GM23338 (cell line): Measurements from ENCODE around the gene RUNX1.

ENCODE experiments used
- CTCF ChIP-seq, 2 experiments: fragments of 200-600 bp in 1 of 2; sonication (generic) in 1 of 2; conservative IDR thresholded peaks; 2 replicates each; pipeline versions ENCODE4 v1.5.1 to v1.6.1; 2016 to 2017; ENCODE audit warnings: antibody characterized with exemption in 2 of 2, low read depth in 2 of 2, mild to moderate bottlenecking in 2 of 2, moderate library complexity in 1 of 2
- EZH2 ChIP-seq: fragments of 200-600 bp; sonication (generic); IDR thresholded peaks from one replicate; pipeline ENCODE4 v1.8.0; 2017; ENCODE audit warnings: antibody characterized with exemption, mild to moderate bottlenecking, low read depth; ENCODE audit not compliant: unreplicated experiment
- POLR2AphosphoS5 ChIP-seq: IDR thresholded peaks from 2 replicates; pipeline ENCODE4 v1.6.1; 2016; ENCODE audit warnings: antibody characterized with exemption, low read depth

GRCh38 chr21:34999397-34999941 is 49.6 kb downstream of the RUNX1 start:
- TF ChIP-seq POLR2AphosphoS5 = no peak
- TF ChIP-seq CTCF (conservative IDR thresholded peaks at IDR 0.05; ENCODE audit: low read depth in 2 of 2) = no peak
- no peak for TF ChIP-seq EZH2
